ENCODE data around the gene TMEM213.

DNA sequence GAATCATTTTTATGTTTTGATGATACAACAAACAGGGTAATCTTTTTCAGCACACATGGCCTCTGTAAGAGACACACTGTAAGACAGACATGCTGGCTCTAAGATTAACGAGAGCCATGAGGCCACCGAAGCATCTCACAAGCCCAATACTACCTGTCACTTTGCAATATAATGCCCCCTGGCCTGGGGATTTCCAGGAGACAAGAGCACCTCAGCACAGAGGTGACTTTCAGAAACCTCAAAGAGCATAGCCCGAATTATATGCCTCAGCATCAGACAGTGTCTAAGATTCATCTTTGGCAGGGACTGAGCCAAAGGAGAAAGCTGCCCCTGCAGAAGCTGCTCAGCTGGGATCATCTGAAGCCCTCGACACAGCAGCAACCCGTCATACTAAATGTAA, 44.2 kb upstream of the TMEM213 start:
- TF ChIP-seq, protein P1, sequence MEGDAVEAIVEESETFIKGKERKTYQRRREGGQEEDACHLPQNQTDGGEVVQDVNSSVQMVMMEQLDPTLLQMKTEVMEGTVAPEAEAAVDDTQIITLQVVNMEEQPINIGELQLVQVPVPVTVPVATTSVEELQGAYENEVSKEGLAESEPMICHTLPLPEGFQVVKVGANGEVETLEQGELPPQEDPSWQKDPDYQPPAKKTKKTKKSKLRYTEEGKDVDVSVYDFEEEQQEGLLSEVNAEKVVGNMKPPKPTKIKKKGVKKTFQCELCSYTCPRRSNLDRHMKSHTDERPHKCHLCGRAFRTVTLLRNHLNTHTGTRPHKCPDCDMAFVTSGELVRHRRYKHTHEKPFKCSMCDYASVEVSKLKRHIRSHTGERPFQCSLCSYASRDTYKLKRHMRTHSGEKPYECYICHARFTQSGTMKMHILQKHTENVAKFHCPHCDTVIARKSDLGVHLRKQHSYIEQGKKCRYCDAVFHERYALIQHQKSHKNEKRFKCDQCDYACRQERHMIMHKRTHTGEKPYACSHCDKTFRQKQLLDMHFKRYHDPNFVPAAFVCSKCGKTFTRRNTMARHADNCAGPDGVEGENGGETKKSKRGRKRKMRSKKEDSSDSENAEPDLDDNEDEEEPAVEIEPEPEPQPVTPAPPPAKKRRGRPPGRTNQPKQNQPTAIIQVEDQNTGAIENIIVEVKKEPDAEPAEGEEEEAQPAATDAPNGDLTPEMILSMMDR (IDR thresholded peaks at IDR 0.05; ENCODE audit: insufficient read depth, low read depth, low read length) = no peak
- no peak for TF ChIP-seq EZH2 (IDR thresholded peaks at IDR 0.05; ENCODE audit: insufficient read depth, low read length)
